Ectodermal cell (in vitro differentiated cells): ENCODE results near the gene PPIL6.

Source experiments
- H3K27ac ChIP-seq: 2 replicates; pipeline ENCODE4 v1.7.0; 2013; ENCODE audit warnings: mild to moderate bottlenecking, low read depth, low read length; ENCODE audit not compliant: insufficient read depth, poor library complexity, severe bottlenecking
- H3K27me3 ChIP-seq: 2 replicates; pipeline ENCODE4 v1.7.0; 2013; ENCODE audit warnings: mild to moderate bottlenecking, low read length; ENCODE audit not compliant: insufficient read depth, control insufficient read depth, poor library complexity, severe bottlenecking
- H3K36me3 ChIP-seq: one replicate; pipeline ENCODE4 v1.7.0; 2013; ENCODE audit warnings: low read length; ENCODE audit not compliant: control insufficient read depth, insufficient read depth
- H3K4me1 ChIP-seq: one replicate; pipeline ENCODE4 v1.7.0; 2013; ENCODE audit warnings: low read length; ENCODE audit not compliant: control insufficient read depth, insufficient read depth
- H3K4me3 ChIP-seq: 2 replicates; pipeline ENCODE4 v1.7.0; 2013; ENCODE audit warnings: low read depth, low read length, control low read depth; ENCODE audit not compliant: insufficient read depth
- H3K9me3 ChIP-seq: 2 replicates; pipeline ENCODE4 v1.7.0; 2013; ENCODE audit warnings: mild to moderate bottlenecking, low read length, moderate library complexity; ENCODE audit not compliant: control insufficient read depth
- WGBS, 2 experiments: methylation state at CpG; one replicate each; pipeline ENCODE4 v1.1.7; 2013; ENCODE audit warnings: missing lambda C conversion rate in 2 of 2; 5-methylcytosine and 5-hydroxymethylcytosine counted together

Gene PPIL6

DNA sequence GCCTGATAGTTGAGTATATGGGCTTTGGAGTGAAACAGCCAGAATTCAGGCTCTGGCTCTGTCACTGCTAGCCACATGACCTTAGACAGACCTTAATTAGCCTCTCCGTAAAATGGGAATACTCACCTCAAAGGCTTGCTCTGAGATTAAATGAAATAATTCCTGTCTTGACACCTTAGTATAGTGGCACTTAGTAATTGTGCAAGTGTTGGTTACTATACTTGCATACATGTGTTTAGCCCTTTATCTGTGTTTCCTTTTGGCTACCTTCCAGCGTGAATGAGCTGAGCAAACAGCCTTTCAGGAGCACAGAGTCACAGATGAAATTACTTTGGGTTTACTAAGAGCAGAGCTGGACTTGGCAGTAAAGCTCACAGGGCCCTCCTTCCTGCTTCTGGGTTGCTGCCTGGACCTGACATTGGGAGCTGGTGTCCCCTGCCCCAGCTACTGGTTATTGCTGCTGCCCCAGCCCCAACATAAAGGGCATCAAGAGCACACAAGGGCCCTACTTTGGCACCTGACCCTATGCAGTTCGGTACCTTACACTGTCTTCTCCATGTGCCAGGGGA lies 90.9 kb downstream of the PPIL6 start:
- Histone ChIP-seq H3K27me3 (no peaks in the 10 kb centered on the region), H3K4me3 (no peak overlapping the region), H3K36me3 (peaks cover 3% of the 10 kb centered on the region), H3K4me1 (no peaks in the 10 kb centered on the region), H3K27ac (no peak overlapping the region), H3K9me3 (no peaks in the 10 kb centered on the region)
- WGBS, 2 experiments: 95 to 96% methylated on average over 3 of the region's 3 CpGs

GRCh38 chr6:109348226-109348625 lies 92.2 kb downstream of the PPIL6 start:
- no peak overlapping the region for H3K4me3 ChIP-seq
- WGBS, 2 experiments: 94 to 96% methylated on average over 8 of the region's 8 CpGs
- no peaks in the 10 kb centered on the region for H3K27me3 ChIP-seq
- H3K4me1 ChIP-seq: no peaks in the 10 kb centered on the region
- H3K9me3 ChIP-seq: no peaks in the 10 kb centered on the region
- H3K27ac ChIP-seq: no peak overlapping the region
- no peaks in the 10 kb centered on the region for H3K36me3 ChIP-seq

DNA sequence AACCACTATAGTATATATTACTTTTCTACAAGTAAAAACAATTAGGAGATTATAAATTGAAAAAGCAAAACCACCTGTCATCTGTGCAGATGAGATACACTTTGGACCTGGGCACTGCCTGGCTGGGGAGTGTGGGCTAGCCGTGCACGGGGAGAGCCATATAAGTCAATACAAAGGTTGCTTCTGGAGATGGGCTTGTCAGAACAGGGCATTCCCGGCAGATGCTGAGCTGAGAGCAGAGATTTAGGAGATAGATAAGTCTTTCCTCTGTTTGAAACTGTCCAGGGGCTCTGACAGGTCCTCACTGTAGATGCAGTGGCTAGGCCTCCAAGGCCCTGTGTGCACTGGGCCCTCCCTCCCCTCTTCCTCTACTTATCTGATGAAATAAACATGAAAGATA lies 92.6 kb downstream of the PPIL6 start:
- Histone ChIP-seq H3K27ac (no peak overlapping the region), H3K27me3 (no peaks in the 10 kb centered on the region), H3K4me1 (no peaks in the 10 kb centered on the region), H3K36me3 (no peaks in the 10 kb centered on the region), H3K9me3 (no peaks in the 10 kb centered on the region), H3K4me3 (no peak overlapping the region)
- WGBS, 2 experiments: 92 to 94% methylated on average over 3 of the region's 3 CpGs

DNA sequence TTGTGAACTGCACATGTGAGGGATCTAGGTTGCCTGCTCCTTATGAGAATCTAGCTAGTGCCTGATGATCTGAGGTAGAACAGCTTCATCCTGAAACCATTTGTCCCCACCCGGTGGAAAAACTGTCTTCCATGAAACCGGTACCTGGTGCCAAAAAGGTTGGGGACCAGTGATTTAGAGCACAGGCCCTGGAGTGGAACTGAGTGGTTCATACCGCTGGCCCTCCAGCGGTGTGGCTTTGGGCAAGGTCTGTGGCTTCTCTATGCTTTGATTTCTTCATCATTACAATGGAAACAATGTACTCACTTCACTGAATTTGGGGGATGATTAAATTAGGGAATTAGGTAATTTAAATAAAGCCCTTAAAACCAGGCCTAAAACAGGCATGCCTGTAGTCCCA lies 94.4 kb downstream of the PPIL6 start:
- Histone ChIP-seq H3K4me1 (no peaks in the 10 kb centered on the region), H3K9me3 (no peaks in the 10 kb centered on the region), H3K36me3 (no peaks in the 10 kb centered on the region), H3K27ac (no peak overlapping the region), H3K4me3 (no peak overlapping the region), H3K27me3 (no peaks in the 10 kb centered on the region)
- WGBS, 2 experiments: 92 to 93% methylated on average over 4 of the region's 4 CpGs

DNA sequence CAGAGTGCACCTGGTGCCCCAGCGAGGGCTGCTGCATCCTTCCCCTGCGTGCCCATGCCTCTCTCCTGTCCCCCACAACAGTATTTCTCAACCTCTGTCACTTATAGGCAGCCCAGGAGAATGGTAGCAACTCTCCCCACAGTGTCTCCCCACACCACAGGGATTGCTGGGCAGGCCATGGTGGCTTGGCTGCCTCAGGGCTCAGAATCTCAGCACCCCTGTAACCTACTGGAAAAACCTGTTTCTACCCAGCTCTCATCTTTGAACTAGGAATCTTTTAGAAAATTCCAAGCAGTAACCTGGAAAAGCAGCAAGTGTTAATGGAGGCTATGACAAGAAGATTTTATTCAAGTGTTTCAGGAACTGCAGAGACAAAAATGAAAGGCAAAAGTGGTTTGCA lies 96.2 kb downstream of the PPIL6 start:
- no peak overlapping the region for H3K4me3 ChIP-seq
- H3K9me3 ChIP-seq: no peaks in the 10 kb centered on the region
- H3K27me3 ChIP-seq: no peaks in the 10 kb centered on the region
- no peaks in the 10 kb centered on the region for H3K4me1 ChIP-seq
- 86% methylated on average over 2 of the region's 2 CpGs for WGBS, 2 experiments
- no peak overlapping the region for H3K27ac ChIP-seq
- H3K36me3 ChIP-seq: no peaks in the 10 kb centered on the region

GRCh38 chr6:109343518-109343917 lies 96.9 kb downstream of the PPIL6 start:
- H3K36me3 ChIP-seq: no peaks in the 10 kb centered on the region
- H3K4me1 ChIP-seq: no peaks in the 10 kb centered on the region
- H3K27me3 ChIP-seq: no peaks in the 10 kb centered on the region
- no peak overlapping the region for H3K27ac ChIP-seq
- 93 to 96% methylated on average over 6 to 7 of the region's 7 CpGs for WGBS, 2 experiments
- no peak overlapping the region for H3K4me3 ChIP-seq
- H3K9me3 ChIP-seq: no peaks in the 10 kb centered on the region

- H3K4me3 ChIP-seq: no peak overlapping the region
- WGBS, 2 experiments: 94 to 97% methylated on average over 6 of the region's 6 CpGs
- H3K36me3 ChIP-seq: no peaks in the 10 kb centered on the region
- no peak overlapping the region for H3K27ac ChIP-seq
- no peaks in the 10 kb centered on the region for H3K27me3 ChIP-seq
- no peaks in the 10 kb centered on the region for H3K4me1 ChIP-seq
- H3K9me3 ChIP-seq: no peaks in the 10 kb centered on the region
Measured at GRCh38 chr6:109342911-109343310, 97.5 kb downstream of the PPIL6 start.

DNA sequence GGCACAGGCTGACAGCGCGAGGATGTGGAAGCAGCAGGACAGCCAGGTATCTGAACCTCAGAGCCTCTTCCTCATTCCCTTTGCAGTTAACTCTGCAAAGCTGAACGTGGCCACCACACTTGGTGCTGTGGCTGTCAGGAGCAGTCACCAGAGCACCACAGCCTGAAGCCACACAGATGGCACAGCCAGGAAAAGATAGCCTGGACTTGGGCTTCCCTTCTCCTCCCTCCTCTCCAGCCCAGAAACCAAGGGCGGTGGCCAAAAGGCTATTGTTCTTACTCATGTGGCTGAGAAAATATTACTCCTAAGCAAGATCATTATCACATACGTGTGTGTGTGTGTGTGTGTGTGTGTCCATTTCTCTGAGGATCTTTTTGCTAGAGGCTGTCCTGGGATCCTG lies 97.9 kb downstream of the PPIL6 start:
- Histone ChIP-seq H3K36me3 (no peaks in the 10 kb centered on the region), H3K4me3 (no peak overlapping the region), H3K27me3 (no peaks in the 10 kb centered on the region), H3K9me3 (no peaks in the 10 kb centered on the region), H3K27ac (no peak overlapping the region), H3K4me1 (no peaks in the 10 kb centered on the region)
- 95 to 96% methylated on average over 5 of the region's 5 CpGs for WGBS, 2 experiments

DNA sequence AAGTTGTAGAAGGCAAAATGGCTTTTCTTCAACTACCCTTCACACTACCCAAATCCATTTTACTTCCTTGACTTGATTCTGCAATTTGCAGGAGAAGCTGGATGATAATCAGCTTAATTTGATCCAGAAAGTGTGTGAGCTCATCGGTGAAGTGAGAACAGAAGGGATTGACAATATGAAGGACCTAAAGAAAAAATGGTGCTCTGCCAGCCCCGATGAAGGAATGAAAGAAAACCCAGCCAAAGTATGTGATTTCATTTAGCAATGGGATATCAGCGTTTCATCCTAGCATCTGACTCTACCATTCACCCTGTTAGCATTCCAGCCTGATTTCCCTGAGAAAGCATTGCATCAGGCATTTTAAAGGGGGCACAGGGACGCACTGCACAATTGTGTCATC lies 99.6 kb downstream of the PPIL6 start:
- H3K27me3 ChIP-seq: no peaks in the 10 kb centered on the region
- H3K4me1 ChIP-seq: no peaks in the 10 kb centered on the region
- H3K36me3 ChIP-seq: no peaks in the 10 kb centered on the region
- no peaks in the 10 kb centered on the region for H3K9me3 ChIP-seq
- H3K27ac ChIP-seq: no peak overlapping the region
- no peak overlapping the region for H3K4me3 ChIP-seq
- 96 to 98% methylated on average over 4 of the region's 4 CpGs for WGBS, 2 experiments
